ENCODE results near the gene PJA2. TPM values are rescaled to one million over a fixed set of nuclear protein-coding genes. Genes with fewer than 3 reads are reported as not detected.
"Not testable (repeated sequence)": the region's sequence is repeated elsewhere in the genome, so short reads cannot be mapped to it uniquely, and the experiment has no call there.

PJA2 gene
- total and polyA plus RNA-seq, 4 donors: 17.5 to 148 (median 61.3) TPM

GRCh38 chr5:109297900-109298299, 111.9 kb downstream of the PJA2 start:
- Histone ChIP-seq H3K4me3 (no peak overlapping the region), H3K27me3 (ENCODE audit: control insufficient read depth in 3 of 3, insufficient read depth in 3 of 3, low read length in 2 of 3) (no peaks in the 10 kb centered on the region), H3K9ac (ENCODE audit: insufficient read depth in 1 of 2, low read length in 2 of 2) (no peak overlapping the region), H3K4me1 (ENCODE audit: control insufficient read depth in 5 of 5, insufficient read depth in 5 of 5, low read length in 5 of 5) (no peaks in the 10 kb centered on the region), H3K36me3 (ENCODE audit: control insufficient read depth in 4 of 4, insufficient read depth in 4 of 4, low read length in 4 of 4) (no peaks in the 10 kb centered on the region), H3K9me3 (ENCODE audit: control insufficient read depth in 4 of 4, insufficient read depth in 3 of 4, low read length in 3 of 4) (peaks cover 0 to 2% (median 0%) of the 10 kb centered on the region in 4 donors), H3K27ac (ENCODE audit: low read depth in 1 of 2, low read length in 1 of 2) (no peak overlapping the region)
- DNase-seq (no peak), ATAC-seq (ENCODE audit: insufficient read depth, low FRiP score) (no peak)
- no peak for TF ChIP-seq CTCF (IDR thresholded peaks at IDR 0.05; ENCODE audit: control extremely low read depth, extremely low read depth)
- WGBS, 2 donors: 89 to 95% methylated on average over 9 of the region's 9 CpGs

- TF ChIP-seq CTCF (IDR thresholded peaks at IDR 0.05; ENCODE audit: control extremely low read depth, extremely low read depth): no peak
- 93 to 97% methylated on average over 6 of the region's 6 CpGs for WGBS, 2 donors
- Histone ChIP-seq H3K4me1 (ENCODE audit: control insufficient read depth in 5 of 5, insufficient read depth in 5 of 5, low read length in 5 of 5) (no peaks in the 10 kb centered on the region), H3K27me3 (ENCODE audit: control insufficient read depth in 3 of 3, insufficient read depth in 3 of 3, low read length in 2 of 3) (no peaks in the 10 kb centered on the region), H3K9me3 (ENCODE audit: control insufficient read depth in 4 of 4, insufficient read depth in 3 of 4, low read length in 3 of 4) (peaks cover 0 to 9% (median 6%) of the 10 kb centered on the region in 4 donors), H3K36me3 (ENCODE audit: control insufficient read depth in 4 of 4, insufficient read depth in 4 of 4, low read length in 4 of 4) (no peaks in the 10 kb centered on the region), H3K9ac (ENCODE audit: insufficient read depth in 1 of 2, low read length in 2 of 2) (no peak overlapping the region), H3K27ac (ENCODE audit: low read depth in 1 of 2, low read length in 1 of 2) (no peak overlapping the region), H3K4me3 (no peak overlapping the region)
- DNase-seq (no peak), ATAC-seq (ENCODE audit: insufficient read depth, low FRiP score) (no peak)
These were observed 118.7 kb downstream of the PJA2 start for GRCh38 chr5:109291090-109291489.

- H3K4me3 ChIP-seq: no peak overlapping the region
- no peak overlapping the region for H3K27ac ChIP-seq (ENCODE audit: low read depth in 1 of 2, low read length in 1 of 2)
- TF ChIP-seq CTCF (IDR thresholded peaks at IDR 0.05; ENCODE audit: control extremely low read depth, extremely low read depth): no peak
- no peaks in the 10 kb centered on the region for H3K27me3 ChIP-seq (ENCODE audit: control insufficient read depth in 3 of 3, insufficient read depth in 3 of 3, low read length in 2 of 3)
- H3K36me3 ChIP-seq (ENCODE audit: control insufficient read depth in 4 of 4, insufficient read depth in 4 of 4, low read length in 4 of 4): no peaks in the 10 kb centered on the region
- 93 to 94% methylated on average over 2 of the region's 2 CpGs for WGBS, 2 donors
- no peak overlapping the region for H3K9ac ChIP-seq (ENCODE audit: insufficient read depth in 1 of 2, low read length in 2 of 2)
- peaks cover 0 to 16% (median 10%) of the 10 kb centered on the region in 4 donors for H3K9me3 ChIP-seq (ENCODE audit: control insufficient read depth in 4 of 4, insufficient read depth in 3 of 4, low read length in 3 of 4)
- ATAC-seq (ENCODE audit: insufficient read depth, low FRiP score): no peak
- no peaks in the 10 kb centered on the region for H3K4me1 ChIP-seq (ENCODE audit: control insufficient read depth in 5 of 5, insufficient read depth in 5 of 5, low read length in 5 of 5)
- DNase-seq: no peak
These were observed 119.5 kb downstream of the PJA2 start for GRCh38 chr5:109290231-109290630.

- not testable (repeated sequence) for H3K27me3 ChIP-seq (ENCODE audit: control insufficient read depth in 3 of 3, insufficient read depth in 3 of 3, low read length in 2 of 3); H3K4me3 ChIP-seq; DNase-seq; H3K27ac ChIP-seq (ENCODE audit: low read depth in 1 of 2, low read length in 1 of 2); H3K36me3 ChIP-seq (ENCODE audit: control insufficient read depth in 4 of 4, insufficient read depth in 4 of 4, low read length in 4 of 4); H3K4me1 ChIP-seq (ENCODE audit: control insufficient read depth in 5 of 5, insufficient read depth in 5 of 5, low read length in 5 of 5); H3K9ac ChIP-seq (ENCODE audit: insufficient read depth in 1 of 2, low read length in 2 of 2); ATAC-seq (ENCODE audit: insufficient read depth, low FRiP score)
- H3K9me3 ChIP-seq (ENCODE audit: control insufficient read depth in 4 of 4, insufficient read depth in 3 of 4, low read length in 3 of 4): peaks cover 0 to 14% (median 11%) of the 10 kb centered on the region in 4 donors
- WGBS, 2 donors: 94 to 95% methylated on average over 4 of the region's 4 CpGs
These were observed 123.1 kb downstream of the PJA2 start for GRCh38 chr5:109286628-109287027.
